Tibial artery (tissue), 4 donors: ENCODE data around the gene SETD6.

ENCODE experiments used
- DNase-seq, 2 donors: peaks; one replicate each; pipeline ENCODE4 v3.0.0-alpha.2; 2019
- H3K27ac ChIP-seq, 2 donors: fragments of 200-600 bp; sonication (generic) in 1 of 2; 1 replicate in 1 of 2; 2 replicates in 1 of 2; pipeline ENCODE4 v1.5.1; 2018 to 2019; ENCODE audit warnings: mild to moderate bottlenecking in 1 of 2
- H3K27me3 ChIP-seq, 2 donors: fragments of 200-600 bp; sonication (generic) in 1 of 2; one replicate each; pipeline versions ENCODE4 v1.5.1 to v1.6.0; 2016 to 2019
- H3K36me3 ChIP-seq, 3 donors: fragments of 200-600 bp; sonication (generic) in 2 of 3; one replicate each; pipeline ENCODE4 v1.5.1; 2016 to 2019; ENCODE audit warnings: mild to moderate bottlenecking in 2 of 3
- H3K4me1 ChIP-seq, 4 donors: fragments of 200-600 bp; sonication (generic) in 2 of 4; 1 replicate in 3 of 4; 2 replicates in 1 of 4; pipeline ENCODE4 v1.5.1; 2016 to 2019
- H3K4me3 ChIP-seq, 2 donors: fragments of 200-600 bp; sonication (generic) in 1 of 2; 1 replicate in 1 of 2; 2 replicates in 1 of 2; pipeline ENCODE4 v1.5.1; 2018 to 2019; ENCODE audit warnings: mild to moderate bottlenecking in 2 of 2
- H3K9me3 ChIP-seq, 3 donors: fragments of 200-600 bp; sonication (generic) in 1 of 3; one replicate each; pipeline ENCODE4 v1.5.1; 2016 to 2019
- CTCF ChIP-seq, 2 experiments: fragments of 200-600 bp in 1 of 2; fragments of 450-650 bp in 1 of 2; IDR thresholded peaks; one replicate each; pipeline ENCODE4 v1.5.1; 2017 to 2019; ENCODE audit warnings: antibody characterized with exemption in 2 of 2, mild to moderate bottlenecking in 1 of 2, moderate library complexity in 1 of 2
- intact Hi-C: fragments of 100-400 bp; cut with DNase I; formaldehyde crosslinking; loops from one replicate; pipeline ENCODE4 v1.15.0; 2023; ENCODE audit warnings: low total_unique reads

SETD6 gene

GRCh38 chr16:58542291-58542690 is 27.0 kb downstream of the SETD6 start:
- DNase-seq = no peak
- Histone ChIP-seq H3K9me3 (no peaks in the 10 kb centered on the region), H3K27me3 (no peaks in the 10 kb centered on the region), H3K36me3 (peaks cover 98 to 100% (median 99%) of the 10 kb centered on the region in 3 donors), H3K4me1 (no peaks in the 10 kb centered on the region), H3K27ac (no peak overlapping the region), H3K4me3 (no peak overlapping the region)
- no peak for TF ChIP-seq CTCF (IDR thresholded peaks at IDR 0.05)
- intact Hi-C loops = no loop called here

GRCh38 chr16:58543685-58544084 is 28.4 kb downstream of the SETD6 start:
- no peak for TF ChIP-seq CTCF (IDR thresholded peaks at IDR 0.05)
- intact Hi-C loops = loop anchor here (1.0 kb wide), 1 partner anchor 10 kb away; no protein-coding TSS in a partner anchor
- Histone ChIP-seq H3K27ac (no peak overlapping the region), H3K27me3 (no peaks in the 10 kb centered on the region), H3K4me3 (no peak overlapping the region), H3K36me3 (peaks cover 91 to 96% (median 95%) of the 10 kb centered on the region in 3 donors), H3K4me1 (no peaks in the 10 kb centered on the region), H3K9me3 (no peaks in the 10 kb centered on the region)
- DNase-seq = no peak

GRCh38 chr16:58548378-58548777 is 33.1 kb downstream of the SETD6 start:
- DNase-seq = no peak
- Histone ChIP-seq H3K9me3 (no peaks in the 10 kb centered on the region), H3K27me3 (no peaks in the 10 kb centered on the region), H3K27ac (no peak overlapping the region), H3K4me1 (no peaks in the 10 kb centered on the region), H3K4me3 (no peak overlapping the region), H3K36me3 (peaks cover 85 to 94% (median 86%) of the 10 kb centered on the region in 3 donors)
- TF ChIP-seq CTCF (IDR thresholded peaks at IDR 0.05) = no peak
- intact Hi-C loops = no loop called here

GRCh38 chr16:58551496-58551895 is 36.2 kb downstream of the SETD6 start:
- H3K9me3 ChIP-seq = no peaks in the 10 kb centered on the region
- no peak overlapping the region for H3K27ac ChIP-seq
- H3K36me3 ChIP-seq = peaks cover 79 to 94% (median 82%) of the 10 kb centered on the region in 3 donors
- H3K27me3 ChIP-seq = no peaks in the 10 kb centered on the region
- no peak overlapping the region for H3K4me3 ChIP-seq
- DNase-seq = no peak
- intact Hi-C loops = no loop called here
- no peak for TF ChIP-seq CTCF (IDR thresholded peaks at IDR 0.05)
- no peaks in the 10 kb centered on the region for H3K4me1 ChIP-seq

GRCh38 chr16:58556678-58557077 is 41.4 kb downstream of the SETD6 start:
- intact Hi-C loops = no loop called here
- no peaks in the 10 kb centered on the region for H3K27me3 ChIP-seq
- no peak for TF ChIP-seq CTCF (IDR thresholded peaks at IDR 0.05)
- no peak overlapping the region for H3K4me3 ChIP-seq
- H3K9me3 ChIP-seq = no peaks in the 10 kb centered on the region
- no peaks in the 10 kb centered on the region for H3K4me1 ChIP-seq
- no peak overlapping the region for H3K27ac ChIP-seq
- H3K36me3 ChIP-seq = peaks cover 53 to 94% (median 81%) of the 10 kb centered on the region in 3 donors
- DNase-seq = no peak

GRCh38 chr16:58563235-58563634 is 47.9 kb downstream of the SETD6 start:
- Histone ChIP-seq H3K4me3 (no peak overlapping the region), H3K27me3 (no peaks in the 10 kb centered on the region)
- intact Hi-C loops = no loop called here

More at GRCh38 chr16:58563235-58563634, 47.9 kb downstream of the SETD6 start:
- no peak for TF ChIP-seq CTCF (IDR thresholded peaks at IDR 0.05)
- peaks cover 34 to 91% (median 40%) of the 10 kb centered on the region in 3 donors for H3K36me3 ChIP-seq
- no peaks in the 10 kb centered on the region for H3K4me1 ChIP-seq
- H3K27ac ChIP-seq = no peak overlapping the region
- H3K9me3 ChIP-seq = no peaks in the 10 kb centered on the region
- DNase-seq = no peak
